ENCODE results near the gene ZFP36. TPM values are rescaled to one million over a fixed set of nuclear protein-coding genes. Genes with fewer than 3 reads are reported as not detected.

Gene ZFP36
- total RNA-seq, 4 donors from 2014 or later: 32.4 to 109 (median 62.4) TPM

GRCh38 chr19:39410017-39410830 is 3.6 kb downstream of the ZFP36 start:
- no peaks in the 10 kb centered on the region for H3K27me3 ChIP-seq
- intact Hi-C loops (cut with DNase I): no loop called here
- DNase-seq: peak; percentile 61 to 67
- H3K36me3 ChIP-seq: peaks cover 14 to 20% of the 10 kb centered on the region in 2 donors
- 5% methylated on average over 31 to 33 of the region's 35 CpGs for WGBS, 2 donors
- H3K9me3 ChIP-seq: no peaks in the 10 kb centered on the region
- peak overlapping the region; percentile 95 to 100 (median 99) for H3K27ac ChIP-seq
- peaks cover 40 to 44% of the 10 kb centered on the region in 2 donors for H3K4me1 ChIP-seq
- no peak for TF ChIP-seq CTCF (IDR thresholded peaks at IDR 0.05)
- peak in 1 of 2 donors; percentile 22 for TF ChIP-seq POLR2A (IDR thresholded peaks at IDR 0.05)
- peak overlapping the region in 2 of 3 donors; percentile 92 to 99 for H3K4me3 ChIP-seq (replicated peaks in 1 of 3)

- TF ChIP-seq CTCF (IDR thresholded peaks at IDR 0.05) (no peak), POLR2A (IDR thresholded peaks at IDR 0.05) (no peak)
- no peaks in the 10 kb centered on the region for H3K27me3 ChIP-seq
- DNase-seq: no peak
- H3K4me1 ChIP-seq: peaks cover 40 to 44% of the 10 kb centered on the region in 2 donors
- 53 to 64% methylated on average over 1 of the region's 1 CpG for WGBS, 2 donors
- no peaks in the 10 kb centered on the region for H3K9me3 ChIP-seq
- peaks cover 14 to 20% of the 10 kb centered on the region in 2 donors for H3K36me3 ChIP-seq
- intact Hi-C loops (cut with DNase I): no loop called here
- peak overlapping the region; percentile 95 to 100 (median 99) for H3K27ac ChIP-seq
- H3K4me3 ChIP-seq (replicated peaks in 1 of 3): peak overlapping the region in 1 of 3 donors; percentile 92
These were observed 4.1 kb downstream of the ZFP36 start for GRCh38 chr19:39410831-39411080.

- peak overlapping the region in 1 of 3 donors; percentile 92 for H3K4me3 ChIP-seq (replicated peaks in 1 of 3)
- DNase-seq: peak; percentile 37 to 60
- H3K27me3 ChIP-seq: no peaks in the 10 kb centered on the region
- peak overlapping the region; percentile 95 to 100 (median 99) for H3K27ac ChIP-seq
- WGBS, 2 donors: 32 to 33% methylated on average over 9 of the region's 9 CpGs
- intact Hi-C loops (cut with DNase I): no loop called here
- no peaks in the 10 kb centered on the region for H3K9me3 ChIP-seq
- TF ChIP-seq CTCF (IDR thresholded peaks at IDR 0.05): no peak
- TF ChIP-seq POLR2A (IDR thresholded peaks at IDR 0.05): no peak
- H3K4me1 ChIP-seq: peaks cover 41 to 44% of the 10 kb centered on the region in 2 donors
- peaks cover 14 to 20% of the 10 kb centered on the region in 2 donors for H3K36me3 ChIP-seq
These were observed 4.6 kb downstream of the ZFP36 start for GRCh38 chr19:39411081-39411831.

GRCh38 chr19:39411832-39412099 is 5.1 kb downstream of the ZFP36 start:
- WGBS, 2 donors: 0% methylated on average over 7 of the region's 7 CpGs
- H3K4me3 ChIP-seq (replicated peaks in 1 of 3): no peak overlapping the region

More at GRCh38 chr19:39411832-39412099, 5.1 kb downstream of the ZFP36 start:
- Histone ChIP-seq H3K9me3 (no peaks in the 10 kb centered on the region), H3K27ac (peak overlapping the region; percentile 95 to 100 (median 99)), H3K4me1 (peaks cover 43 to 44% of the 10 kb centered on the region in 2 donors), H3K27me3 (no peaks in the 10 kb centered on the region), H3K36me3 (peaks cover 14 to 20% of the 10 kb centered on the region in 2 donors)
- intact Hi-C loops (cut with DNase I): no loop called here
- DNase-seq: peak; percentile 94 to 95
- no peak for TF ChIP-seq POLR2A (IDR thresholded peaks at IDR 0.05)
- peak; percentile 89 to 99 (median 95) for TF ChIP-seq CTCF (IDR thresholded peaks at IDR 0.05)
